Measurements from ENCODE around the gene AP1M2. TPM values are rescaled to one million over a fixed set of nuclear protein-coding genes. Genes with fewer than 3 reads are reported as not detected.
A peak's percentile ranks its signal among the peaks of the same experiment; 100 is the strongest.
"Not testable (repeated sequence)": the region's sequence is repeated elsewhere in the genome, so short reads cannot be mapped to it uniquely, and the experiment has no call there.

The AP1M2 gene
- total RNA-seq, 2 experiments from 2014 or later = not detected

DNA sequence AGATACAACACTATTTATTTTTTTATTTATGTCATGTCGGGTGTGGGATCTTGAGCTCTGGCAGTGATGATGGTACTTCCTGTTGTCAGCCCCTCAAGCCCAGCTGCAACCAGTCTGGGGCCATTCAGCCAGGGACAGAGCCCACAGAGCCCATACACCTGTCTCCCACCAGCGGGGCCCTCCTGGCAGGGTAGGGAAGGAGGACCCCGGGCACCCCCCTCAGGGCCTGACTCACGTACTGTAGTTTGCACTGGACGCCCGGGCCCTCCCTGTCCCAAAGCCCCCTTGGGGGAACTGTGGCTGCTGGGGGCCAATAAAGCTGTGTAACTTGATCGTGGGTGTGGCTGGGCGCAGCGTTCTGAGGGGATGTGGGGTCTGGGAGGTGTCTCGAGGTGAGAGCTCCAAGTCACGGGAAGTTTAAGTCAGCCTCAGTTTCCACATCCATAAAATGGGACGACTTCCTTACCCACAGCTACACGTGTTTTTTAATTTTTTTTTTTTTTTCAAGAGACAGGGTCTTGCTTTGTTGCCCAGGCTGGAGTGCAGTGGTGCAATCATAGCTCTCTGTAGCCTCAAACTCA, 33.9 kb downstream of the AP1M2 start:
- Mint-ChIP-seq H3K27me3 (no peaks in the 10 kb centered on the region), H3K4me3 (peak overlapping the region; percentile 48), H3K27ac (peak overlapping the region; percentile 95), H3K36me3 (peaks cover 67% of the 10 kb centered on the region), H3K4me1 (peaks cover 57% of the 10 kb centered on the region), H3K9me3 (ENCODE audit: low read depth) (no peaks in the 10 kb centered on the region)
- CTCF ChIA-PET = interaction anchor here (0.8 to 7.0 kb wide), 23 partner anchors 9 to 296 kb away, joined by 3 to 116 read pairs (median 6); partner anchors contain the start of genes ATG4D, CDKN2D, KRI1 and S1PR5
- no peak for ATAC-seq
- peak; percentile 53 for DNase-seq

DNA sequence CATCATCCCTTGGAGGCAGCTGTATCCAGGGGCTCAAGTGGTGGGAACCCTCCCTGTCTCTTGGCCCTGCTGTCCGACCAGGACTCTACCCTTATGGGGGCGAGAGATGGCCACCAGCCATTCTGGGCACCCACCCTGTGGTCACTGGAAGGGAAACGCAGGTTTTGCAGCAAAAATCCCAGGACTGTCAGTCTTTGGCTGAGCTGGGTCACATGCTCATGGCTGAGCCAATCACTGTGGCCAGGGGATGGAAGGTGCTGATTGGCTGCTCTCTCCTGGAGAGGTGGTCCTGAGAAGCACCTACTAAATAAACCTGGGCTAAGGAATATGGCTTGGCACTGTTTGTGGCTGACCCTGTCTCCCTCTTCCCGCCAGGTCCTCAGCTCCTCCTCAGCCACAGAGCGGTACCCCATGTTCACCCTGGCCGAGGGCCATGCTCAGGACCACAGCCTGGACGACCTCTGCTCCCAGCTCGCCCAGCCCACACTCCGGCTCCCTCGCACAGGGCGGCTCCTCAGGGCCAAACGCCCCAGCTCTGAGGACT, 34.5 kb downstream of the AP1M2 start:
- no peak for ATAC-seq
- CTCF ChIA-PET = interaction anchor here (0.7 to 7.0 kb wide), 24 partner anchors 9 to 297 kb away, joined by 3 to 116 read pairs (median 6); partner anchors contain the start of genes ATG4D, CDKN2D, KEAP1 and KRI1
- peaks cover 63% of the 10 kb centered on the region for H3K36me3 Mint-ChIP-seq
- H3K4me3 Mint-ChIP-seq = no peak overlapping the region
- H3K27ac Mint-ChIP-seq = peak overlapping the region; percentile 95
- H3K9me3 Mint-ChIP-seq (ENCODE audit: low read depth) = no peaks in the 10 kb centered on the region
- DNase-seq = peak; percentile 62
- peaks cover 56% of the 10 kb centered on the region for H3K4me1 Mint-ChIP-seq
- H3K27me3 Mint-ChIP-seq = no peaks in the 10 kb centered on the region

DNA sequence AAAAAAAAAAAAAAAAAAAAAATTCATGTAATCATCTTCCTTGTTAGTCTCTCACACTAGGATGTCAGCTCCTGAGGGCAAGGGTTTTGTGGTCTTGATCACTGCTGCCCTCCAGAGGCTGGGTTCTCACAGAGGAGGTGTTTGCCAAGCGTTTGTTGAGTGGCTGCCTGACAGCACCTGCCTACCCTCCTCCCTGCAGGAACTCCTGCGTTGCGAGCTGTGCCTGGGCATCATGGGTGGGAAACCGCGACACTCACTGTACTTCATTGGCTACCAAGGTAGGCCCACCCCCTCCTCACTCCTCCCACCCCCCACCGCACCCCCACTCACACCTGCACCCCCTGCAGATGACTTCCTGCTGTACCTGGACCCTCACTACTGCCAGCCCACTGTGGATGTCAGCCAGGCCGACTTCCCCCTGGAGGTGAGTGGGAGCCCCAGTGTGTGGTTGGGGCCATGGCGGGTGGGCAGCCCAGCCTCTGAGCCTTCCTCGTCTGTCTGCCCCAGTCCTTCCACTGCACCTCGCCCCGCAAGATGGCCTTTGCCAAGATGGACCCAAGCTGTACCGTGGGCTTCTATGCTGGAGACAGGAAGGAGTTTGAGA, 35.3 kb downstream of the AP1M2 start:
- no peak overlapping the region for H3K4me3 Mint-ChIP-seq
- H3K36me3 Mint-ChIP-seq = peaks cover 62% of the 10 kb centered on the region
- CTCF ChIA-PET = interaction anchor here (0.7 to 7.0 kb wide), 24 partner anchors 9 to 148 kb away, joined by 3 to 116 read pairs (median 4); partner anchors contain the start of genes ATG4D, CDC37, CDKN2D and KEAP1
- H3K9me3 Mint-ChIP-seq (ENCODE audit: low read depth) = no peaks in the 10 kb centered on the region
- ATAC-seq (no peak), DNase-seq (peak; percentile 71)
- H3K27me3 Mint-ChIP-seq = no peaks in the 10 kb centered on the region
- peaks cover 56% of the 10 kb centered on the region for H3K4me1 Mint-ChIP-seq
- H3K27ac Mint-ChIP-seq = peak overlapping the region; percentile 95

DNA sequence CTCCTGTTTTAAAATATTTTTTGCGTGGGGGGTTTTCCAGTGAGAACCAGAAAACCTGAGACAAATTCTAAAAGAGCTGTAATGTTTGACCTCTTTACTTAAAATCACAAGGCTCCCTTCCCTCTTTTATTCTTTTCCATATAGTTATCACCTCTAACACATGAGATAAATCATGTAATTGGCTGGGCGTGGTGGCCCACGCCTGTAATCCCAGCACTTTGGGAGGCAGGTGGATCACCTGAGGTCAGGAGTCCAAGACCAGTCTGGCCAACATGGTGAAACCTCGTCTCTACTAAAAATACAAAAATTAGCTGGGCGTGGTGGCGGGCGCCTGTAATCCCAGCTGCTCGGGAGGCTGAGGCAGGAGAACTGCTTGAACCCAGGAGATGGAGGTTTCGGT, 36.1 kb downstream of the AP1M2 start:
- H3K4me3 Mint-ChIP-seq; H3K27ac Mint-ChIP-seq; H3K9me3 Mint-ChIP-seq (ENCODE audit: low read depth); H3K27me3 Mint-ChIP-seq; ATAC-seq; DNase-seq: not testable (repeated sequence)
- H3K4me1 Mint-ChIP-seq = peaks cover 54% of the 10 kb centered on the region
- H3K36me3 Mint-ChIP-seq = peaks cover 60% of the 10 kb centered on the region
- CTCF ChIA-PET = interaction anchor here (0.7 to 7.0 kb wide), 17 partner anchors 8 to 147 kb away, joined by 3 to 116 read pairs (median 4); partner anchors contain the start of genes ATG4D, CDC37, CDKN2D and KEAP1

DNA sequence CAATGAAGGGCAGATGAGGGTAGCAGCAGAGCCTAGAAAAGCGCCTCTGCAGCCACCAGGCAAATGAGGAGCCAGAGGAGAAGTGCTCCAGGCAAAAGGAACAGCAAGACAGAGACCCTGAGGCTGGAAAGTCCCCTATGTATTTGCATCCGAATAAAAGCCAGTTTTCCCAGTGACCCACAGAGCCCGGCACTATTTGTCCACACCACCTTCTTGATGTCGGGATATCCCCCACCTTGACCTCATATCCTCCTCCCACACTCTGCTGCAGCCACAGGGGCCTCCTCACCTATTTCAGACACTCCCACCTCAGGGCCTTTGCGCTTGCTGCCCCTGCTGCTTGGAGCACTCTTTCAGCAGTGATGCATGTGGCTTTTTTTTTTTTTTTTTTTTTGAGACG, 36.8 kb downstream of the AP1M2 start:
- Mint-ChIP-seq H3K27me3 (no peaks in the 10 kb centered on the region), H3K36me3 (peaks cover 57% of the 10 kb centered on the region), H3K4me1 (peaks cover 48% of the 10 kb centered on the region), H3K27ac (no peak overlapping the region), H3K4me3 (no peak overlapping the region), H3K9me3 (ENCODE audit: low read depth) (no peaks in the 10 kb centered on the region)
- no peak for DNase-seq
- no peak for ATAC-seq
- CTCF ChIA-PET = interaction anchor here (1.1 to 7.0 kb wide), 3 partner anchors 11 to 23 kb away, joined by 3 to 116 read pairs (median 22); partner anchors contain the start of genes CDKN2D and KRI1

DNA sequence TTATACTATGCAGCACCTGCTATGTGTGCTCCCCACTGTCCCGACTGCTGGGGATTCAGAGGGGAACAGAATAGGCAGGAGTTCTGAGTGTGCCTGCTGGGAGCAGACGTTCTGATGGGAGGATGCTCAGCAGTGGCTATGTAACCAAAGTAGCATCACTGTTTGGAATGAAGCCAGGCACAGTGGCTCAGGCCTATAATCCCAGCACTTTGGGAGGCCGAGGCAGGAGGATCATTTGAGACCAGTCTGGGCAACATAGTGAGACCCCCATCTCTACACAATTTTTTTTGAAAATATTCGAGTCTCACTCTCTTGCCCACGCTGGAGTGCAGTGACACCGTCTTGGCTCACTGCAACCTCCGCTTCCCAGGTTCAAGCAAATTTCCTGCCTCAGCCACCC, 37.4 kb downstream of the AP1M2 start:
- peaks cover 48% of the 10 kb centered on the region for H3K4me1 Mint-ChIP-seq
- no peaks in the 10 kb centered on the region for H3K27me3 Mint-ChIP-seq
- peaks cover 55% of the 10 kb centered on the region for H3K36me3 Mint-ChIP-seq
- H3K27ac Mint-ChIP-seq = no peak overlapping the region
- ATAC-seq = no peak
- no peaks in the 10 kb centered on the region for H3K9me3 Mint-ChIP-seq (ENCODE audit: low read depth)
- no peak overlapping the region for H3K4me3 Mint-ChIP-seq
- CTCF ChIA-PET = no interaction called here
- DNase-seq = no peak

DNA sequence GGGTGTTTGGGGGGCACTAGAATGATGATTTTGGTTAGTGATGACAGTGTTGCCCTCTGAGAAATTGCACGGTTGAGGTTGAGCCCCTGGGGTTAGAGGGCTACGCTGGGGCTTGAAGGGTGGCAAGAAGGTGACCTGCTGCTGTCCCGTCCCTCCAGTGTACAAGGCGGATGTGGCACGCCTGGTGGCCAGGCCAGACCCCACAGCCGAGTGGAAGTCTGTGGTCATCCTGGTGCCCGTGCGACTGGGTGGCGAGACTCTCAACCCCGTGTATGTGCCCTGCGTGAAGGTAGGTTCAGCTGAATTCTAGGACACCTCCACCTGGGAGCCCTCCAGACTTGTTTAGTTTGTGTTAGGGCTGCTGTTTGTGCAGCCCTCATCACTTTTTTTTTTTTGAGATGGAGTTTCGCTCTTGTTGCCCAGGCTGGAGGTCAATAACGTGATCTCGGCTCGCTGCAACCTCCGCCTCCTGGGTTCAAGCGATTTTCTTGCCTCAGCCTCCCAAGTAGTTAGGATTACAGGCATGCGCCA, 38.3 kb downstream of the AP1M2 start:
- Mint-ChIP-seq H3K27me3 (no peaks in the 10 kb centered on the region), H3K4me1 (peaks cover 40% of the 10 kb centered on the region), H3K4me3 (no peak overlapping the region), H3K36me3 (peaks cover 51% of the 10 kb centered on the region), H3K9me3 (ENCODE audit: low read depth) (no peaks in the 10 kb centered on the region), H3K27ac (no peak overlapping the region)
- DNase-seq = no peak
- no peak for ATAC-seq
- CTCF ChIA-PET = interaction anchor here (0.6 to 1.8 kb wide), 6 partner anchors 25 to 300 kb away, joined by 3 to 8 read pairs (median 4); no protein-coding TSS in a partner anchor

DNA sequence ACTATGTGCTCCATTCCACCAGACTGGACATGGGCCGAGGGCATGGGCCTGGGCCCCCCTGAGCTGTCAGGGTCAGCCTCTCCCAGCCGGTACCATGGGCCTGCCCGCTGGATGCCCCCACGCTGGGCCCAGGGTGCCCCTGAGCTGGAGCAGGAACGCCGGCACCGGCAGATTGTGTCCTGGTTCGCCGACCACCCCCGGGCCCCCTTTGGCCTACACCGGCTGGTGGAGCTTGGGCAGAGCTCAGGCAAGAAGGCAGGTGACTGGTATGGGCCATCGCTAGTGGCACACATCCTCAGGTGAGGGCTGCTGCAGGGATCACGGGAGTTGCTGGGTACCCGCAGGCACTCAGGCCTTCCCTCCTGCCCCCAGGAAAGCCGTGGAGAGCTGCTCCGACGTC, 40.3 kb downstream of the AP1M2 start:
- Mint-ChIP-seq H3K4me3 (no peak overlapping the region), H3K27ac (no peak overlapping the region), H3K9me3 (ENCODE audit: low read depth) (no peaks in the 10 kb centered on the region), H3K4me1 (peaks cover 23% of the 10 kb centered on the region), H3K36me3 (peaks cover 32% of the 10 kb centered on the region), H3K27me3 (no peaks in the 10 kb centered on the region)
- CTCF ChIA-PET = interaction anchor here (1.3 to 1.8 kb wide), 4 partner anchors 23 to 97 kb away, joined by 3 to 8 read pairs (median 4); partner anchors contain the start of gene KEAP1
- ATAC-seq = no peak
- DNase-seq = no peak

DNA sequence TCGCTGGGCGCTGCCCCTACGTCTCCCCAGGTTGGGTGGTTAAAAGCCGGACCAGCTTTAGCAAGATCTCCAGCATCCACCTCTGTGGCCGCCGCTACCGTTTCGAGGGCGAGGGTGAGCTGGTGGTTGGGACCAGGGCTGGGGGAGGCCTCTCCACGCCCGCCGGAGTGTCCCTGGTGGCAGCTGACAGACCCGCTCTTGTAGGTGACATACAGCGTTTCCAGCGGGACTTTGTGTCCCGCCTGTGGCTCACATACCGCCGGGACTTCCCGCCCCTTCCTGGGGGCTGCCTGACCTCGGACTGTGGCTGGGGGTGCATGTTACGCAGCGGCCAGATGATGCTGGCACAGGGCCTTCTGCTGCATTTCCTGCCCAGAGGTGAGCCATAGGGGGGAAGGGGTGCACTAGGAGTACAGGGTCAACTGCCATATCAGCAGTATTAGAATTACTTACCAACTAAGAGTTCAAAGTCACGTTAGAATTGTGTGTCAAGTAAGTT, 42.3 kb downstream of the AP1M2 start:
- Mint-ChIP-seq H3K9me3 (ENCODE audit: low read depth) (no peaks in the 10 kb centered on the region), H3K4me1 (peaks cover 11% of the 10 kb centered on the region), H3K4me3 (peak overlapping the region; percentile 93), H3K36me3 (peaks cover 17% of the 10 kb centered on the region), H3K27ac (peak overlapping the region; percentile 93), H3K27me3 (peaks cover 9% of the 10 kb centered on the region)
- CTCF ChIA-PET = interaction anchor here (0.8 to 5.1 kb wide), 6 partner anchors 8 to 101 kb away, joined by 3 to 36 read pairs (median 5); no protein-coding TSS in a partner anchor
- DNase-seq (no peak), ATAC-seq (no peak)

DNA sequence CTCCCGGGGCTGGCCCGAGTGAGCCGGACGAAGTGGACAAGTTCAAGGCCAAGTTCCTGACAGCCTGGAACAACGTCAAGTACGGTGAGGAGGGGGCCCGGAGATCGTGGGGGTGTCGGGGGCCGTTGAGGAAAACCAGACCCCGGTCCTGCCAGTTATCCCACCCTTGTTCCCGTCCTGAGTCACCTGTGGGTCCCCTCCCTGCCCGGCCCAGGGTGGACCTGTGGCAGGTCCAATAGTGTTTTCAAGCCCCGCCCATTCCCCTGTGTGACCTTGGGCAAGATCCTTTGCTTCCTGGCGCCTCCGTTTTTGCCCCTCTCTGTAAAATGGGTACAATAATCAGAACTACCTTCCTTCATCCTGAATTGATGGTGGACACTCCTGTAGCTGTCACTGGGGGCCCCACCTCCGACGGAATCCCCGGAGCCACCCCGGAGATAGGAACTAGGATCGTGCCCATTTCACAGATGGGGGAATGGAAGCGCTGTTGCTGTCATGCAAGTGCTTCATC, 42.8 kb downstream of the AP1M2 start:
- Mint-ChIP-seq H3K27me3 (peaks cover 10% of the 10 kb centered on the region), H3K36me3 (peaks cover 15% of the 10 kb centered on the region), H3K4me1 (peaks cover 11% of the 10 kb centered on the region), H3K27ac (peak overlapping the region; percentile 93), H3K4me3 (peak overlapping the region; percentile 93), H3K9me3 (ENCODE audit: low read depth) (no peaks in the 10 kb centered on the region)
- DNase-seq (peak; percentile 61), ATAC-seq (peak; percentile 29)
- CTCF ChIA-PET = interaction anchor here (0.8 to 5.1 kb wide), 6 partner anchors 9 to 101 kb away, joined by 3 to 36 read pairs (median 5); no protein-coding TSS in a partner anchor

DNA sequence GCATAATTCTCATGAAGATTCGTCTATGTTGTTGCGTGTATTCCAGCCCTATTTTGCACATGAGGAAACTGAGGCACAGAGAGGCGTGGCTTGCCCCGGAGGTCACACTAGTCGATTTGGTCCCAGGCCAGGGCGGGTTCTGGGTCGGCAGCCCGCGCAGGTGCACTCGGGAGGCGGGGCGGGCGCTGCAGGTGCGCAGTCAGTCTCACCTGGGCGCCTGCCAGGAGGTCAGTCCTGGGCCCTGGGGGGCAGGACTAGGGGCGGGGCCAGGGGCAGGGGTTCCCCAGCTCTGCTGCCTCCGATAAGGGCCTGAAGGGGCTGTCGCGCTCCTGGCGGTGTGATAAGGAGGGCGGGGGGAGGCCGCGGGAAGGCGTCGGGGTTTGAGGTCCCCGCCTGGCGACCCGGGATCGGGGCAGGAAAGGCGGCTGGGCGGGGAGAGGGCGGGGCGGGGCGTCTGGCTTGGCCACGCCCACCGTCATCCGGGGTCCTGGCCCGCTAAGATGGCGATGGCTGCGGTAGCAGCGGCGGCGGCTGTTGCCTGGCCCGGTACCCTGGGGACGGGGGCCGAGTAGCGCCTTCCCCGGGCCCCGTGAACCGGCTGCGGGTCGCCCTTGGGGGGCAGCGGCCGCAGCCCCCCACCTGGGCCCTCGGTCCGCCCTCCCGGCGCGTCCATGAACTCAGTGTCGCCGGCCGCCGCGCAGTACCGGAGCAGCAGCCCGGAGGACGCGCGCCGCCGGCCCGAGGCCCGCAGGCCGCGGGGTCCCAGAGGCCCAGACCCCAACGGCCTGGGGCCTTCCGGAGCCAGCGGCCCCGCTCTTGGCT, 43.5 kb downstream of the AP1M2 start, which contains the start of gene ATG4D:
Gene ATG4D, plus strand, starts transcription at position 485 of the 822 bp plus-strand sequence. Its CDS starts 187 bp downstream, at position 672.
- H3K36me3 Mint-ChIP-seq = peaks cover 8% of the 10 kb centered on the region
- H3K4me3 Mint-ChIP-seq = peak within 1 kb of the TSS; percentile 93
- peaks cover 16% of the 10 kb centered on the region for H3K4me1 Mint-ChIP-seq
- H3K27ac Mint-ChIP-seq = peak within 1 kb of the TSS; percentile 93
- H3K9me3 Mint-ChIP-seq (ENCODE audit: low read depth) = no peaks in the 10 kb centered on the region
- ATAC-seq = peak; percentile 88
- peaks cover 16% of the 10 kb centered on the region for H3K27me3 Mint-ChIP-seq
- CTCF ChIA-PET = interaction anchor here (2.7 to 5.1 kb wide), 5 partner anchors 9 to 156 kb away, joined by 10 to 57 read pairs (median 32); partner anchors contain the start of gene KRI1
- DNase-seq = peak; percentile 84

DNA sequence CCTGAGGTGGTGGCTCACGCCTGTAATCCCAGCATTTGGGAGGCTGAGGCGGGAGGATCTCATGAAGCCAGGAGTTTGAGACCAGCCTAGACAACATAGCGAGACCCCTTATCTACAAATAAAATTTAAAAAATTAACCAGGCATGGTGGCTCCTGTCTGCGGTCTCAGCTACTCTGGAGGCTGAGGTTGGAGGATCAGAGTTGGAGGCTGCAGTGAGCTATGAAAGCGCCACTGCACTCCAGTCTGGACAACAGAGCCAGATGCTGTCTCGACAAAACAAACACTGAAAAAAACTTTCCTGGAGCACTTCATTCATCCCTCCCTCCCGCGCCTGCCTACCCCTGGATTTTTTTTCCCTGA, 44.1 kb downstream of the AP1M2 start:
- Mint-ChIP-seq H3K9me3 (ENCODE audit: low read depth) (no peaks in the 10 kb centered on the region), H3K27me3 (peaks cover 22% of the 10 kb centered on the region), H3K36me3 (peaks cover 5% of the 10 kb centered on the region), H3K4me1 (peaks cover 16% of the 10 kb centered on the region), H3K4me3 (peak overlapping the region; percentile 71), H3K27ac (peak overlapping the region; percentile 76)
- CTCF ChIA-PET = interaction anchor here (2.7 to 5.1 kb wide), 5 partner anchors 10 to 157 kb away, joined by 10 to 57 read pairs (median 32); partner anchors contain the start of gene KRI1
- DNase-seq = no peak
- no peak for ATAC-seq
